ENCODE results near the gene KCTD18. TPM values are rescaled to one million over a fixed set of nuclear protein-coding genes. Genes with fewer than 3 reads are reported as not detected.

The KCTD18 gene
- total RNA-seq, 1 donor from 2014 or later, result 11.7 TPM

Other genes starting within 250 kb of the KCTD18 start
- 81.3 TPM for gene SPATS2L, start 203.4 kb downstream of the KCTD18 start, total RNA-seq
- 1.5 TPM for gene SGO2, start 16.1 kb upstream of the KCTD18 start, total RNA-seq
- gene AOX1, start 75.9 kb upstream of the KCTD18 start, total RNA-seq, result 220 TPM